Stimulated activated CD4-positive, alpha-beta T cell treated with anti-CD3 and anti-CD28 coated beads, Interleukin-4, amount 100 ng/mL, for 4 hours (primary cell): ENCODE results near the gene GRIN2C.
"Not testable (repeated sequence)": the region's sequence is repeated elsewhere in the genome, so short reads cannot be mapped to it uniquely, and the experiment has no call there.

Experiments used
- DNase-seq, 2 experiments: peaks; one replicate each; pipeline ENCODE4 v3.0.0-alpha.2; 2020

Gene GRIN2C

GRCh38 chr17:74878658-74879057 lies 19.0 kb upstream of the GRIN2C start:
- DNase-seq = no peak

- no peak for DNase-seq
Observed at GRCh38 chr17:74877592-74878548, 18.2 kb upstream of the GRIN2C start.

- no peak for DNase-seq
Observed at GRCh38 chr17:74875977-74876593, 16.4 kb upstream of the GRIN2C start.

- DNase-seq = no peak
Observed at GRCh38 chr17:74875155-74875976, 15.7 kb upstream of the GRIN2C start.

- no peak for DNase-seq
Observed at GRCh38 chr17:74874615-74875037, 14.9 kb upstream of the GRIN2C start.

- DNase-seq = no peak
Observed at GRCh38 chr17:74873874-74874614, 14.4 kb upstream of the GRIN2C start.

GRCh38 chr17:74873037-74873873 lies 13.6 kb upstream of the GRIN2C start:
- peak; percentile 99 for DNase-seq

- DNase-seq = no peak
Observed at GRCh38 chr17:74872313-74873036, 12.8 kb upstream of the GRIN2C start, which contains the start of gene FDXR. TSS of gene FDXR (minus strand) at chr17:74872994. CDS start at chr17:74872944, 50 bp downstream.

- DNase-seq = no peak
Observed at GRCh38 chr17:74871356-74872076, 11.8 kb upstream of the GRIN2C start.

GRCh38 chr17:74870512-74870911 lies 10.8 kb upstream of the GRIN2C start:
- no peak for DNase-seq

GRCh38 chr17:74870028-74870427 lies 10.3 kb upstream of the GRIN2C start:
- not testable (repeated sequence) for DNase-seq

- DNase-seq = no peak
Observed at GRCh38 chr17:74868908-74869255, 9.2 kb upstream of the GRIN2C start.

- DNase-seq = no peak
Observed at GRCh38 chr17:74868251-74868907, 8.7 kb upstream of the GRIN2C start.

GRCh38 chr17:74866198-74866835 lies 6.6 kb upstream of the GRIN2C start:
- DNase-seq = no peak

GRCh38 chr17:74865504-74866197 lies 6.0 kb upstream of the GRIN2C start:
- DNase-seq = no peak

GRCh38 chr17:74864866-74865395 lies 5.2 kb upstream of the GRIN2C start:
- DNase-seq = peak; percentile 56 to 69

GRCh38 chr17:74864297-74864865 lies 4.7 kb upstream of the GRIN2C start:
- no peak for DNase-seq
